AG09309 (cell line): ENCODE data around the gene HSD17B12.

Experiments used
- DNase-seq: peaks from one replicate; pipeline ENCODE4 v3.0.0-alpha.2; 2010; ENCODE audit warnings: low read depth
- H3K4me3 ChIP-seq: 2 replicates; pipeline ENCODE4 v1.5.1; 2011; ENCODE audit warnings: mild to moderate bottlenecking, low read depth, low read length, moderate library complexity; ENCODE audit not compliant: control insufficient read depth
- CTCF ChIP-seq: IDR thresholded peaks from 2 replicates; pipeline ENCODE4 v1.5.1; 2011; ENCODE audit warnings: mild to moderate bottlenecking, low read depth, low read length, inconsistent platforms; ENCODE audit not compliant: insufficient read depth, control insufficient read depth; ENCODE audit errors: missing control alignments

The HSD17B12 gene

DNA sequence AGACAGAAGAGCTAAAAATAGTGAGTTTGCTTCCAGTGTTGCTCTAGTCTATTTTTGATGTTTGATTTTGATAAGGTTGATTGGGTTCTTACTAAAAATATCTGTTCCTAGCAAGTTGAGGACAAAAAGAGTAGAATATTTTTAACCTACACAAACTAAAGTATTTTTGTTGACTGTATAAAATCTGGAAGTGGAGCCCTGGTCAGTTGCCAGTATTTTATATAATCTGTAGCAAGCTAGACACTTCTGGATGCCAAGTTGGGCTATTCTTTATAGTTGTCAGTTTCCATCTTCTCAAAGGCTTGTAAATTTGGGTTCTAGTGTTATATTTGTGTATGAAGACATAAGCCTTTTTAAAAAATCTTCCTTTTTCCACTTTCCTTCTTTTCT, 56.7 kb downstream of the HSD17B12 start:
- H3K4me3 ChIP-seq: no peak overlapping the region
- no peak for DNase-seq
- TF ChIP-seq CTCF: no peak

DNA sequence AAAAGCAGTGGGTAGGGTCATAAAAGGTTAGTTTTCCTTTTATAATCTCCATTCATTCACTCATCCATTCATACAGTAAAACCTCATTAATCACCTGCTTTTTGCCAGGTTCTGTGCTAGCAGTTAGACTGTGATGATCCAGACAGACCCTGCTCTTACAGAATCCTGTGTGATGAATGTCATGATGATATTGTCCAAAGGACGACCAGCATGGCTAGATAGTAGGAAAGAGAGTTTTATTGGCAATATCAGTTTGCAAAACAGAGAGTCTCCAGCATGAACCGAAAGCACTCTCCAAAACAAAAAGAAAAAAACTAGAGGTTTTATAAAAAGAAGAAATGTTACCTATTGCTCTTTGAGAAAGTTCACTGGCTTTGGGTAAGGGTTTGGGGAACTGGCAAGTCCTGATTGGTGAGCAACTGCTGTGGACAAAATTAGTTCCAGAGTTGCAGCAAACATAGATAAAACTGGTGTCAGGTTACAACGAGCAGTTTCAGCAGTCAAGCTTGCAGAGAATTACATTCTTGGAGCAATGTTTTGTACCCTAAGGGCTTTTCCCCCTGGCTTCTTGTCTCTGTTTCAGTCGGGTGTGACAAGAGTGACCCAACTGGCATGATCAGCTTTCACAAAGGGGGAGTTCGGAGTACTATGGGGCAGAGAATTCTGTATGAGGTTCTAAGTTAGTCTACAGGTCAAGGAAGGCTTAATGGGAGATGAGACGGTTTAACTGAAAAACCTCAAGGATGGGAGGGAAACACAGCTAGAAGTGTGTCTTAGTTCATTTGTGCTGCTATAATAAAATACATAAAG, 58.3 kb downstream of the HSD17B12 start:
- TF ChIP-seq CTCF: no peak
- DNase-seq: peak; percentile 78
- no peak overlapping the region for H3K4me3 ChIP-seq

DNA sequence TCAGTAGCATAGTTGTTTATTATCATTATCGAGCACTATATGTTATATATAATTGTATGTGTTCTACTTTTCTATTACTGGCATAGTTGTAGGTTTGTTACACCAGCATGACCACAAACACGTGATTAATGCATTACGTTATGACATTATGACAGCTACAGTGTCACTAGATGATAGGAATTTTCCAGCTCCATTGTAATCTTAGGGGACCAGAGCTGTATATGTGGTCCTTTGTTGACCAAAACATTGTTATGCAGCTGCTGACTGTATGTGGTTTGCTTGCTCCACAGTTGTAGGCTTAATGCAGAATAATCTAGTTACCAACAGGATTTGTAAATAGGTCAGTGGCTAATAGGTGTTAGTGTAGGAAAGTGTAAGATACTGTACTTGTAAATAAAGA, 66.1 kb downstream of the HSD17B12 start:
- no peak overlapping the region for H3K4me3 ChIP-seq
- no peak for TF ChIP-seq CTCF
- DNase-seq: no peak

GRCh38 chr11:43747130-43747802, 66.7 kb downstream of the HSD17B12 start:
- H3K4me3 ChIP-seq: no peak overlapping the region
- no peak for DNase-seq
- TF ChIP-seq CTCF: no peak

DNA sequence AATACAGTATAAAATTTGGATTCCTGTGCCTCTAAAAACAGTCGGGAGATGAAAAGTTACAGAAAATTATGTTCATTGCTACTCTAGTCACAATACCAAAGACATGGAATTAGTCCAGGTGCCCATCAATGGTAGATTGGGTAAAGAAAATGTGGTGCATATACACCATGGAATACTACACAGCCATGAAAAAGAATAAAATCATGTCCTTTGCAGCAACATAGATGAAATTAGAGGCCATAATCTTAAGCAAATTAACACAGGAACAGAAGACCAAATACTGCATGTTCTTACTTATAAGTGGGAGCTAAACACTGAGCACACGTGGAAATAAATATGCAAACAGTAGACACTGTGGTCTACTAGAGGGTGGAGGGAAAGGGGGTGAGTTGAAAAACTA, 67.6 kb downstream of the HSD17B12 start:
- H3K4me3 ChIP-seq: no peak overlapping the region
- DNase-seq: no peak
- no peak for TF ChIP-seq CTCF

- TF ChIP-seq CTCF: no peak
- no peak overlapping the region for H3K4me3 ChIP-seq
- no peak for DNase-seq
Observed at GRCh38 chr11:43751726-43752125, 71.2 kb downstream of the HSD17B12 start.
